Fibroblast of peridontal ligament (primary cell): ENCODE measurements around the gene NUAK1.

ENCODE experiments used
- DNase-seq: peaks from one replicate; pipeline ENCODE4 v3.0.0-alpha.2; 2010; ENCODE audit errors: extremely low read depth

Gene NUAK1

DNA sequence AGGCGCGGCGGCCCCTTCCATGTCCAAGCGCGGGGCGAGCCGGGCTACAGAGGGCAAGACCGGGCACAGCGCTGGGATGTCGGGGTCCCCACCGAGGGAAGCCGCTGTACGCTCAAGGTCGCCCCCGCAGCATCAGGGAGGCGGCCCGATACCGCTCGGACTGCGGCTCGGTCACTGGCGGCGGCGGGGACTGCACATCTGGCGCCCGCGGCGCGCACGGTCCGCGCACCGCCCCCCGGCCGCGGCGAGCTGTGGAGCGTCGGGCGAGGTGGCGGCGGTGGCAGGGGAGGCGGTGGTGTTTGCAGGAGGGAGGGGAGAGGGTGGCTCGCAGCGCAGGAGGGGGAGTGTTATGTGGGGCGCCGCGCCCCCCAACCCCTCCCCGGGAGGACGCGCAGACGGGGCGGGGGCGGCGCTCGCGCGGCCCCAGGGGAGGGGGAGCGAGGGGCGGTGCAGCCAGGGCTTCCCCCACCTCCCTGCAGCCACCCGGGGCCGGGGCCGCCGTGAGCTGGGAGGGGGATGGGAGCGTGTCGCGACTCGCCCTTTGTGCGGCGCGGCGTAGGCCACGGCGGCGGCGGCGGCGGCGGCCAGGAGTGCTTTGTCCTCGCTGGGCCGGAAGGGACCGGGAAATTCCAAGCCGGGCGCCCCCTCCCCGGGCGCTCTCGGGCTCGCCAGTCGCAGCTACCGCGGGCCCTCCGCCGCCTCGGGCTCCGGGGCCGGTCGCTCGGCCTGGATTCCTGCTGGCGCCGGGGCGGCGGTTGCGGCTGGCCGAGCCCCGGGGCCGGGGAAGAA is at the start of gene NUAK1:
Gene NUAK1, minus strand, starts transcription at position 322 of the 789 bp plus-strand sequence. Its CDS starts 301 bp downstream, at position 21.
- no peak for DNase-seq

DNA sequence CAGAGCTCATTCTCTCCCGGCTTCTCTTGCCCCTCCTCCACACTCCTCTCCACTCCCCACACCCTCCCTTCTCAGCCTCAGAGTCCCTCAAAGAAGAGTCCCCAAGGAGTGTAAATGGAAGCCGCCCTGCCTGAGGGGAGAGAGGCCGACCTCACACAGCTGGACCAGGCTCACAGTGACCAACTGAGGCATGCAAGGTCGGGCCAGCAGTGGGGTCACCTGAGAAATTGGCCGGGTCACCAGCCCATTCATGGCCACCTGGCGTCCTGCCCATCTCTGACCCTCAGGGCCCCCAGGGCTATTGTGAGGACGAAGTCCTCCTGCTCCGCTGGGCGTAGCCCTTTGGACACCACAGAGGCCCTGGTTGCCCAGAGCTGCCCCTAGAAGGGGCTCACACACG is 49.5 kb upstream of the NUAK1 start:
- no peak for DNase-seq

DNA sequence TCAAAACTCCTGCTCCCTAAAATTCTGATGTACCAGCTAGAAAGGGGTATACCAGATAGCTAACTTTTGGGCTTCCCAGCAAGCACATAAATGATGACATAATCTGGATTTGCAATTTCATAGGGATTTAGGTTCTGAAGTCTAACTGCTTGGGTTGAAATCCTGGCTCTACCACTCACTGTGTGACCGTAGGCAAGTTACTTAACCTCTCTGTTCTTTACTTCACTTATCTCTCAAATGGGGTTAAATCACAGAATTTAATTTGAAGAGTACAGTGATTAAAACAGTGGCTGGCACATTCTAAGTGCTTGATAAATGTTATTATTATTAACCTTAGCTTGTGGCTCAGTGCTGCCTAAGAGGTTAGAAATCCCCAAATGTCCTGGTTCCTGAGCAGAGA is 49.1 kb upstream of the NUAK1 start:
- DNase-seq = no peak

- no peak for DNase-seq
Measured at GRCh38 chr12:106187155-106187789, 48.5 kb upstream of the NUAK1 start.

- no peak for DNase-seq
Measured at GRCh38 chr12:106183735-106184134, 45.0 kb upstream of the NUAK1 start.

DNA sequence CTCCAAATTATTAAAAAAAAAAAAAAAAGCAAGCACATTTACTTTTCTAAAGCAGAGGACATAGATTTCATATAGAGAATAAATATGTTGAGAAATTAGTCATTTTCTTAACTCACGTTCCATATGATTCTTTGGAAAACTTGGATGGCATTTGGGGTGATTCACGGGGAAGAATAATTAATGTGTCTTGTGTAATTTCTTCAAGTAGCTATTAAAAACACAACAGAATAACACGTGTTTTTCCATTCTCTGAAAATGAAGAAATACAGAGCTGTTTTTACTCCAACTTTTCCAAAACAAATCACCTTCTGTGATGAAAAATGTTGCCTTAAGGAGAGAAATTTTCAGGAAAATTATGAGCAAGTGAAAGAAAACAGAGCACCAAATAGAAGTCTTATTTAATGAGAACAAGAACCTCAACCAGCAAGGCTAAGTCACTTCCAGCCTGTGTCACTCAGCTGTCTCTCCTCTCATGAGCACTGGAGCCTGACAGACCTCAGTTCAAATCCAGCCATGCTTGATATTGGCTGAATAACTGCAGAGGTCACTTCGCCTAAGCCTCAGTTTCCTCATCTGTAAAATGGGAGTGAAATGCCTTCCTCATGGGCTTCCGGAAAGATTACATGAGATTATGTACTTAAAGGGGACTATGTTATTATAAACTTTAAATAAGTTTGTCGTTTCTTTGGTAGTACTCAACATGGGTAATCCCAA is 42.8 kb upstream of the NUAK1 start:
- DNase-seq = no peak

- peak; percentile 59 for DNase-seq
Measured at GRCh38 chr12:106179086-106179485, 40.3 kb upstream of the NUAK1 start.

DNA sequence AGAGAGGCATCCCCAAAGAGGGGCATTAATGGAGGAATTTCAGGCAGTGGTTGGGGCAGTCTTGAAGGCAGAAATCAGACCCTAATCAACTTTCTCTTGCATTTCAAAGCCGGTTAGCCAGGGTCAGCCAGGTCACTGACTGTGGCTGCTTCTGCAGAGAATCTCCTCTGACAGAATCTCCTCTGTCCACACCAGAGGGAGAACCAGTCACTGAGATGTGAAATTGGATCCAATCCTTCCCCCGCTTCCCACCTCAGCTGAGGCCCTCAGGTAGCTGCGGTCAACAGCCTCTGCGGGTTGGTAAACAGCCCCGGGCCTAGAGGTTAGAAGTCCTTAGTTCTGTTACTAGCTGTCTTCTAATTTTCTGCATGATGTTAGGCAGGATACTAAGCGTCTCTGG is 39.8 kb upstream of the NUAK1 start:
- DNase-seq = no peak

DNA sequence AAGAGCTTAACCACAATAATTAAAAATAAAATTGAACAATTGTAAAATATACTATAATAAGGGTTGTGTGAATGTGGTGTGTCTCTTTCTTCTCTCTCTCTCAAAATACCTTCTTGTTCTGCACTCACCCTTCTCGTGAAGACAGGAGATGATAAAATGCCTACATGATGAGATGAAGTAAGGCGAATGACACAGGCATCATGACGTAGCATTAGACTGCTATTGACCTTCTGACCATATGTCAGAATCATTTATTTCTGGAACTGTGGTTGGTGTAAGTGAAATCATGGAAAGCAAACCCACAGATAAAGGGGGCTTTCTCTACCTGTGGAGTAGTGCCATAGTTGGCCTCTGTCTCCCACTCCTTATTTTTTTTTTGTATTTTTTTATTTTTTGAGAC is 37.8 kb upstream of the NUAK1 start:
- DNase-seq = no peak

DNA sequence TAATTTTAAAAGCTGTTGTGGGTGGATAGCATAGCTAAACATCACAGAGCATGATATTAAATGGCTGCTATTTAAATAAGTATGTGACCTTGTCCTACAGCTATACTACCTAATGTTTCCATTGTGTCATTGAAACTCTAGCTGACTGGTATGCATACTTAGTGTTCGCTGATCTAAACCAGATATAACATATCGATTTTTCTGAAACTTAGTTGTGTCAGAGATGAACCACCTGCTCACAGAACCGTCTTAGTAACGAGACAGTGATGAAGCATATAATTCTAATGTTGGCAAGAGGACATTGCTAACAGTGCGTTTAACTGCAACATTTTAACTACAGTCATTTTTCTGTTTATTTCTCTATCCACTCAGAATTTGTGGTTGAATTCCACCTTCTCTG is 36.1 kb upstream of the NUAK1 start:
- DNase-seq = peak; percentile 31

- no peak for DNase-seq
Measured at GRCh38 chr12:106173442-106173841, 34.7 kb upstream of the NUAK1 start.

GRCh38 chr12:106171117-106171750 is 32.5 kb upstream of the NUAK1 start:
- DNase-seq = peak; percentile 62

GRCh38 chr12:106170285-106170684 is 31.5 kb upstream of the NUAK1 start:
- peak; percentile 78 for DNase-seq

DNA sequence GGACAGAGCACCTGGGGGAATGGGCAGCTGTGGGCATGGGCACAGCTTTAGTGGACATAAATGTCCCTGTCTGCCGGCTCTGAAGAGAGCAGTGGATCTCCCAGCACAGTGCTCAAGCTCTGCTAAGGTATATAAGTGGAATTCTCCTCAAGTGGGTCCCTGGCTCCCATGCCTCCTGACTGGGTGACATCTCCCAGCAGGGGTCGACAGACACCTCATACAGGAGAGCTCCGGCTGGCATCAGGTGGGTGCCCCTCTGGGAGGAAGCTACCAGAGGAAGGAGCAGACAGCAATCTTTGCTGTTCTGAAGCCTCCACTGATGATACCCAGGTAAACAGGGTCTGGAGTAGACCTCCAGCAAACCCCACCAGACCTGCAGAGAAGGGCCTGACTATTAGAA is 25.0 kb upstream of the NUAK1 start:
- no peak for DNase-seq

DNA sequence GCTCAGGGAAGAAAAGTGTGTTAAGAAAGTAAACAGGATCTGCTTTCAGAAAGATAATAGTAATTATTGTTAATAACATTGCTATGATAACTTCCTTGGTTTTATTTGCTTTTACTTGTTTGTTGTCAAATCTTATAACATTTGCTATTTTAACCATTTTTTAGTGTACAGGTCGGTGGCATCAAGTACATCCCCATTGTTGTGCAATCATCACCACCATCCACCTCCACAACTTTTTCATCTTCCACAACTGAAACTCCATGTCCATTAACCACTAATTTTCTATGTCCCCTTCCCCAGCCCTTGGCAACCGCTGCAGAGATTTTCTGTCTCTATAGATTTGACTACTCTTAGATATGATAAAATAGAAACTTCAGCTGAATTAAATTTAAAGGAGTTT is 22.7 kb upstream of the NUAK1 start:
- no peak for DNase-seq

DNA sequence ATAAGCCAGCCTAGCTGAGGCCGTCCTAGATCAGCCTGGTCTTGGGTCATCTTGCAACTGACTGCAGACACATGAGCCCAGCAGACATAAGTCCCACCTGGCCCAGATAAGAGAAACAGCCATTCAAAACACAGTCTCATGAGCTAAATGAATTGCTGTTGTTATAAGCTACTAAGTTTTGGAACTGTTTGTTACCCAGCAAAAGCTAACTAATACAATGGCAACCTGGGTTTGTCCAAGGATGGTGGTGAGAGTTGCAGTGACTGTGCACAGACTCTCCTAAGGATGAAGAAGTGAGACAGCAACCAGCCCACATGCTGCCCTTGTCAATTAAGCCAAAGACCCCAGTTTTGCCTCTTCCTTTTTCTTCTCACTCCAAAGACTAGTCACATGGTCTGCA is 22.2 kb upstream of the NUAK1 start:
- DNase-seq = no peak

- DNase-seq = no peak
Measured at GRCh38 chr12:106157802-106158201, 19.0 kb upstream of the NUAK1 start.

DNA sequence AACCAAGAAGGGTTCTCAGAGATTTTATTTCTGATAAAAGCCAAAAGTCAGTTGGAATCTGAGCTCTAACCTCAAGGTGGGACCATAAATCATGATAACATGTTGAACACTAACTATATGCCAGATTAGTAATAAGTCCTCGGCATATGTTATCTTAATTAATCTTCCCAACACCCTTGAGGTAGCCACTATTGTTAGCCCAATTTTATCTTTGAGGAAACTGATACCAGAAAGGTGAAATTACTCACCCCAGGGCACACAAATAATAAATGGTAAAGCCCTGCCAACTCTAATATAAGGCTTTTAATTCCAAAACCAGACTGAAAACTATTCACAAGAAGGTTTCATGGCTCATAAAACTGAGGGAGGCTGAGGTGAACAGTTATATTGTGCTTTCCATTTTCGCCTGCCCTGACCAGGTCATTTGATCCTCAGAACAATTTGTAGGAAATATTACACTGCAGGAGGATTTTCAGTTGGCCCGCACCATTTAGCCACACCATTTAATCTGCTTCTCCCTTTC is 16.1 kb upstream of the NUAK1 start:
- DNase-seq = no peak

DNA sequence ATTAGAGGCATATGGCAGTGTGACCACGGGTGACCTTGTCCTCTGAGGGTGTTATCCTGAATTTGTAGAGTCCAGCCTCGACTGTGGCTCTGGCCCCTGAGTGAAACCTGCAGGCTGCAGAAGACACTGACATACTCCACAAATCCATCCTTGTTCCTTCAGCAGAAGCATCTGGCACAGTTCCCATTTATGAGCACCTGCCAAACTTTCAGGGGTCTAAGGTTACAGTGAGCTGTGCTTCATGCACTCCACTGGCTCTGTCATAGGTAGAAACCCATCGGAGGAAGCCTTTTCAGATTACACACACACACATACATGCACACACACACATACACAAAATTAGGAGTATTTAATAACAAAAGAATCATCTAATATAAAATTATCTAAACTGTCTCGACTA is 13.6 kb upstream of the NUAK1 start:
- DNase-seq = no peak

- DNase-seq = no peak
Measured at GRCh38 chr12:106150555-106150954, 11.8 kb upstream of the NUAK1 start.

GRCh38 chr12:106149096-106149784 is 10.5 kb upstream of the NUAK1 start:
- no peak for DNase-seq

- DNase-seq = no peak
Measured at GRCh38 chr12:106147956-106148355, 9.2 kb upstream of the NUAK1 start.
